HG03575 (cell line): ENCODE results near the gene TMEM135.
"Not testable (repeated sequence)": the region's sequence is repeated elsewhere in the genome, so short reads cannot be mapped to it uniquely, and the experiment has no call there.

Experiments
- ATAC-seq: cut with Tn5 transposase; IDR thresholded peaks from one replicate; pipeline ENCODE4 v1.9.1; 2021; ENCODE audit not compliant: unreplicated experiment, insufficient number of reproducible peaks, low FRiP score; ENCODE audit errors: extremely low read depth

Gene TMEM135

GRCh38 chr11:87037450-87038234, at the start of gene TMEM135:
TSS of gene TMEM135 (plus strand) at chr11:87037934. CDS start at chr11:87038046, 112 bp downstream.
- peak; percentile 99 for ATAC-seq

GRCh38 chr11:86988351-86988881, 49.3 kb upstream of the TMEM135 start:
- no peak for ATAC-seq

- no peak for ATAC-seq
Measured at GRCh38 chr11:86990031-86990430, 47.7 kb upstream of the TMEM135 start.

- no peak for ATAC-seq
Measured at GRCh38 chr11:86990515-86990914, 47.2 kb upstream of the TMEM135 start.

GRCh38 chr11:86991341-86991740, 46.4 kb upstream of the TMEM135 start:
- ATAC-seq: no peak

GRCh38 chr11:86992340-86992739, 45.4 kb upstream of the TMEM135 start:
- not testable (repeated sequence) for ATAC-seq

GRCh38 chr11:86993031-86993430, 44.7 kb upstream of the TMEM135 start:
- ATAC-seq: no peak

- no peak for ATAC-seq
Measured at GRCh38 chr11:86996953-86997570, 40.7 kb upstream of the TMEM135 start.

GRCh38 chr11:86999388-86999787, 38.3 kb upstream of the TMEM135 start:
- ATAC-seq: no peak

- ATAC-seq: no peak
Measured at GRCh38 chr11:86999859-87000753, 37.6 kb upstream of the TMEM135 start.

GRCh38 chr11:87002918-87003317, 34.8 kb upstream of the TMEM135 start:
- ATAC-seq: no peak

- ATAC-seq: not testable (repeated sequence)
Measured at GRCh38 chr11:87004281-87004680, 33.5 kb upstream of the TMEM135 start.

GRCh38 chr11:87005569-87005921, 32.2 kb upstream of the TMEM135 start:
- no peak for ATAC-seq

- no peak for ATAC-seq
Measured at GRCh38 chr11:87006035-87006434, 31.7 kb upstream of the TMEM135 start.

GRCh38 chr11:87007963-87008362, 29.8 kb upstream of the TMEM135 start:
- no peak for ATAC-seq

- no peak for ATAC-seq
Measured at GRCh38 chr11:87012089-87012488, 25.6 kb upstream of the TMEM135 start.

GRCh38 chr11:87012673-87013072, 25.1 kb upstream of the TMEM135 start:
- no peak for ATAC-seq

- no peak for ATAC-seq
Measured at GRCh38 chr11:87013912-87014825, 23.6 kb upstream of the TMEM135 start.
